Cardiac muscle cell (in vitro differentiated cells and primary cell): ENCODE results near the gene FLNA. TPM values are rescaled to one million over a fixed set of nuclear protein-coding genes. Genes with fewer than 3 reads are reported as not detected.
"Not testable (repeated sequence)": the region's sequence is repeated elsewhere in the genome, so short reads cannot be mapped to it uniquely, and the experiment has no call there.

ENCODE experiments used
- DNase-seq, 2 donors: peaks; one replicate each; pipeline versions ENCODE4 v3.0.0 to v3.0.0-alpha.2; 2010 to 2017; ENCODE audit warnings: low read depth in 1 of 2, low spot score in 1 of 2
- H3K27ac ChIP-seq: fragments of 200-600 bp; sonication (generic); 2 replicates; pipeline ENCODE4 v1.5.1; 2016
- H3K27me3 ChIP-seq: fragments of 200-600 bp; sonication (generic); 2 replicates; pipeline ENCODE4 v1.6.0; 2016; ENCODE audit warnings: control low read depth
- H3K36me3 ChIP-seq: fragments of 200-600 bp; sonication (generic); 2 replicates; pipeline ENCODE4 v1.5.1; 2016; ENCODE audit warnings: control low read depth
- H3K4me1 ChIP-seq: fragments of 200-600 bp; sonication (generic); 2 replicates; pipeline ENCODE4 v1.8.1; 2017; ENCODE audit warnings: low read depth, mild to moderate bottlenecking, mixed run types
- H3K4me3 ChIP-seq: fragments of 200-600 bp; sonication (generic); 2 replicates; pipeline ENCODE4 v1.5.1; 2016; ENCODE audit warnings: mild to moderate bottlenecking
- H3K9me3 ChIP-seq: fragments of 200-600 bp; sonication (generic); 2 replicates; pipeline ENCODE4 v1.5.1; 2017; ENCODE audit warnings: low read depth, mild to moderate bottlenecking, control low read depth
- polyA plus RNA-seq: library from polyadenylated mRNA; unstranded; fragments of >200 nt; fragmentation: Nextera tagmentation; extraction: Ambion mirVana; gene quantifications from 2 replicates; pipeline ENCODE4 v1.2.1, GENCODE V29; 2016
- total RNA-seq: library from RNA; depleted of rRNA; stranded (reverse); fragments of >200 nt; gene quantifications from 2 replicates; pipeline ENCODE4 v1.2.3, GENCODE V29; 2016
- TF ChIP-seq, protein P1 (sequence below): IDR thresholded peaks from 2 replicates; pipeline ENCODE4 v1.5.1; 2012; ENCODE audit warnings: low read depth, mild to moderate bottlenecking, low read length

Gene FLNA
- total and polyA plus RNA-seq, 2 experiments from 2014 or later: 341 to 447 TPM

DNA sequence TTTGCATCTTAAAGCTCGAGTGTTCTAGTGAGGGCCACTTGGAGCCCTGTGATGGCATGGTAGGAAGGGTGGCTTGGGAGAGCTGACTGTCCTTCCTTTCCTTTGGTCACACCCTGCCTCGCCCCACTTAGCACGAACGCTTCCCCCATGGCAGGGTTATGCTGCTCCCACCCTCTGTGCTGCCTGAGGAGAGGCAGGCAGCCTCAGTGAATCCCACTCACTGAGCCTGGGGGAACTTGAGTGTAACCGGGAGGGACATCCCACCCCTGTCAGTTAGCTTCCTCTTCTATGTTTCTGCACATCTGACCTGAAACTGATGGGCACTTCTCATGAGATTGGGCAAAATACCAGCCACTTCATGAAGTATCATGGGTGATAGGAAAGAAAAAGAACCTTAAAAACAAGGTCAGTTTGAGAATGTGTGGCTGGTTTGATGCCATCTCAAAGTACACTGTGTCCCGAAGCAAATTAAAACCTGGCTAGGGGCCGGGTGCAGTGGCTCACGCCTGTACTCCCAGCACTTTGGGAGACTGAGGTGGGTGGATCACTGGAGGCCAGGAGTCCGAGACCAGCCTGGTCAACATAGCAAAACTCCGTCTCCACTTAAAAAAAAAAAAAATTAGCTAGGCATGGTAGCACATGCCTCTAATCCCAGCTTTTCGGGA, 68.8 kb downstream of the FLNA start:
- Histone ChIP-seq H3K36me3 (no peaks in the 10 kb centered on the region), H3K4me1 (no peaks in the 10 kb centered on the region), H3K27me3 (no peaks in the 10 kb centered on the region), H3K9me3 (no peaks in the 10 kb centered on the region), H3K27ac (no peak overlapping the region), H3K4me3 (no peak overlapping the region)
- TF ChIP-seq, protein P1, sequence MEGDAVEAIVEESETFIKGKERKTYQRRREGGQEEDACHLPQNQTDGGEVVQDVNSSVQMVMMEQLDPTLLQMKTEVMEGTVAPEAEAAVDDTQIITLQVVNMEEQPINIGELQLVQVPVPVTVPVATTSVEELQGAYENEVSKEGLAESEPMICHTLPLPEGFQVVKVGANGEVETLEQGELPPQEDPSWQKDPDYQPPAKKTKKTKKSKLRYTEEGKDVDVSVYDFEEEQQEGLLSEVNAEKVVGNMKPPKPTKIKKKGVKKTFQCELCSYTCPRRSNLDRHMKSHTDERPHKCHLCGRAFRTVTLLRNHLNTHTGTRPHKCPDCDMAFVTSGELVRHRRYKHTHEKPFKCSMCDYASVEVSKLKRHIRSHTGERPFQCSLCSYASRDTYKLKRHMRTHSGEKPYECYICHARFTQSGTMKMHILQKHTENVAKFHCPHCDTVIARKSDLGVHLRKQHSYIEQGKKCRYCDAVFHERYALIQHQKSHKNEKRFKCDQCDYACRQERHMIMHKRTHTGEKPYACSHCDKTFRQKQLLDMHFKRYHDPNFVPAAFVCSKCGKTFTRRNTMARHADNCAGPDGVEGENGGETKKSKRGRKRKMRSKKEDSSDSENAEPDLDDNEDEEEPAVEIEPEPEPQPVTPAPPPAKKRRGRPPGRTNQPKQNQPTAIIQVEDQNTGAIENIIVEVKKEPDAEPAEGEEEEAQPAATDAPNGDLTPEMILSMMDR: no peak
- DNase-seq: no peak

DNA sequence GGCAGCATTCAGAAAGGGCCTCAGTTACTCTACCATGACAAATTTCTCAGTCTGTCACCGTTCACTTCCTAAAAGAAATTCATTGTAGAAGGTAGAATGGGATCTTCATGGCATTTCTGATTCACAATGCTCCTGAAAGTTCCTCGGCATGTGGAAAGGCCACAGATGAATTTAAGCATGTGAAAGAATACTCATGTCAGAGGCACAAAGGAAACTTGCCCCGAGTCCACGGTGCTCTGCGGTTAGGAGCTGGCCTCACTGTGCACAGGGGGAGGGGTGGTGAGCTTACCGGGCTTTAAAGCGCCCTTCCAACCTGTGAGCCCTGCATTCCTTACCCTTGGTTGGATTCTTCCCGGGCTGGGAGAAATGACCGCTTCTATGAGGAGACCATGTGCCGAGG, 69.6 kb downstream of the FLNA start:
- Histone ChIP-seq H3K4me1 (no peaks in the 10 kb centered on the region), H3K27me3 (no peaks in the 10 kb centered on the region), H3K4me3 (no peak overlapping the region), H3K9me3 (no peaks in the 10 kb centered on the region), H3K27ac (no peak overlapping the region), H3K36me3 (no peaks in the 10 kb centered on the region)
- DNase-seq: no peak
- TF ChIP-seq, protein P1: no peak

DNA sequence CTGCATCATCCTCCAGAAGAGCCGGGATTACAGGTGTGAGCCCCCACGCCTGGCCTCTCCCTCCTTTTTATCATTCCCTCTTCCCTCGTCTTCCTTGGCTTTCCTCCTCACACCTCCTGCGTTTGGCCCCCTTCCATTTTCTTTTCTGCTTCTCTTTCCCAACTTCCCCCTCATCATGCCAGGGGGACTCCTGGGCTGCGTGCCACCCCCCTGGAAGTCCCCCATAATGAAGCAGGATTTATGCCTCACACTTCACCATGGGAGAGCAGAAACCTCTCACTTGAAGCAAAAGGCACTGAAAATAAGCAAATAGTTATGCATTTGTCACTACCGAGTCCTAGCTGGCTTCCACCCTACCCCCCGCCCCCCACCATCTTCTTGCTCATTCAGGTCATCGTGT, 71.0 kb downstream of the FLNA start:
- no peak overlapping the region for H3K27ac ChIP-seq
- no peaks in the 10 kb centered on the region for H3K27me3 ChIP-seq
- no peak overlapping the region for H3K4me3 ChIP-seq
- H3K4me1 ChIP-seq: no peaks in the 10 kb centered on the region
- TF ChIP-seq, protein P1: no peak
- DNase-seq: no peak
- no peaks in the 10 kb centered on the region for H3K36me3 ChIP-seq
- H3K9me3 ChIP-seq: no peaks in the 10 kb centered on the region

DNA sequence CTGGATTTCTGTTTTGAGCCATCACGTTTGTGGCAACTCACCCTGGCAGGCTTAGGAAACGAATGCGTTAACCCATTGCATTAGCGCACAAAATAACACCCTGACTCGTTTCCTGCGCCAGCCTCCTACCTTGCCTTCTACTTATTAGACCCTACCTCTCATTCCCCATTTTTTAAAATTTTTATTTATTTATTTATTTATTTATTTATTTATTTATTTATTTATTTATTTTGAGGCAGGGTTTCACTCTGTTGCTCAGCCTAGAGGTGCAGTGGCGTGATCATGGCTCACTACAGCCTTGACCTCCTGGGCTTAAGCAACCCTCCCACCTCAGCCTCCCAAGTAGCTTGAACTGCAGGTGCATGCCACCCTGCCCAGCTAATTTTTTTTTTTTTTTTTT, 71.4 kb downstream of the FLNA start:
- not testable (repeated sequence) for H3K27ac ChIP-seq, DNase-seq, H3K4me1 ChIP-seq, H3K27me3 ChIP-seq, H3K4me3 ChIP-seq, H3K36me3 ChIP-seq, H3K9me3 ChIP-seq

DNA sequence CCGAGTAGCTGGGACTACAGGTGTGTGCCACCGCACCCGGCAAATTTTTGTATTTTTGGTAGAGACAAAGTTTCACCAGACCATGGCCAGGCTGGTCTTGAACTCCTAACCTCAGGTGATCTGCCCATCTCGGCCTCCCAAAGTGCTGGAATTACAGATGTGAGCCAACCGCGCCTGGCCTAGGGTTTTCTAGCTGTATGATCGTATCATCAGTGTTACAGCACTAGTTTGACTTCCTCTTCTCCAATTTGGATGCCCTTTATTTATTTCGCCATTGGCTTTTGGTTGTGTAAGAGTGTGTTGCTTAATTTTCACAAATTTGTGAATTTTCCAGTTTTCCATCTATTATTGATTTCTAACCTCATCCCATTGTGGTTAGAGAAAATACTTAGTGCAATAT, 73.6 kb downstream of the FLNA start:
- no peaks in the 10 kb centered on the region for H3K4me1 ChIP-seq
- no peak overlapping the region for H3K27ac ChIP-seq
- TF ChIP-seq, protein P1: no peak
- no peaks in the 10 kb centered on the region for H3K27me3 ChIP-seq
- DNase-seq: no peak
- H3K9me3 ChIP-seq: no peaks in the 10 kb centered on the region
- H3K4me3 ChIP-seq: no peak overlapping the region
- no peaks in the 10 kb centered on the region for H3K36me3 ChIP-seq

Other genes starting within 250 kb of the FLNA start
- not detected in 2 replicates for gene OPN1LW, start 230.4 kb downstream of the FLNA start, total RNA-seq
- not detected in 2 replicates for gene OPN1LW, start 230.4 kb downstream of the FLNA start, polyA plus RNA-seq
- gene OPN1MW, start 192.0 kb downstream of the FLNA start, total RNA-seq: not detected in 2 replicates
- not detected in 2 replicates for gene OPN1MW, start 192.0 kb downstream of the FLNA start, polyA plus RNA-seq
- gene OPN1MW2, start 154.9 kb downstream of the FLNA start, total RNA-seq: not detected in 2 replicates
- not detected in 2 replicates for gene OPN1MW2, start 154.9 kb downstream of the FLNA start, polyA plus RNA-seq
- gene OPN1MW3, start 117.1 kb downstream of the FLNA start, total RNA-seq: not detected in 2 replicates
- gene OPN1MW3, start 117.1 kb downstream of the FLNA start, polyA plus RNA-seq: not detected in 2 replicates
- not detected in 2 replicates for gene TEX28, start 79.5 kb downstream of the FLNA start, total RNA-seq
- gene TEX28, start 79.5 kb downstream of the FLNA start, polyA plus RNA-seq: not detected in 2 replicates
- not detected in 2 replicates for gene TKTL1, start 78.8 kb downstream of the FLNA start, total RNA-seq
- not detected in 2 replicates for gene TKTL1, start 78.8 kb downstream of the FLNA start, polyA plus RNA-seq
- gene EMD, start 4.7 kb upstream of the FLNA start, total RNA-seq: 56.9 and 66.2 TPM in 2 replicates
- gene EMD, start 4.7 kb upstream of the FLNA start, polyA plus RNA-seq: 77.7 and 91.2 TPM in 2 replicates
- gene RPL10, start 23.7 kb upstream of the FLNA start, total RNA-seq: 2,299 and 4,006 TPM in 2 replicates
- gene RPL10, start 23.7 kb upstream of the FLNA start, polyA plus RNA-seq: 1,000 and 1,150 TPM in 2 replicates
- gene DNASE1L1, start 34.6 kb upstream of the FLNA start, total RNA-seq: 34.3 and 40.4 TPM in 2 replicates
- gene DNASE1L1, start 34.6 kb upstream of the FLNA start, polyA plus RNA-seq: 24.8 and 26.1 TPM in 2 replicates
- gene TAFAZZIN, start 36.9 kb upstream of the FLNA start, total RNA-seq: 37.4 and 52.1 TPM in 2 replicates
- 59.7 and 65.0 TPM in 2 replicates for gene TAFAZZIN, start 36.9 kb upstream of the FLNA start, polyA plus RNA-seq
- 52.4 and 71.8 TPM in 2 replicates for gene ATP6AP1, start 54.0 kb upstream of the FLNA start, total RNA-seq
- gene ATP6AP1, start 54.0 kb upstream of the FLNA start, polyA plus RNA-seq: 132 and 155 TPM in 2 replicates
- 159 and 190 TPM in 2 replicates for gene GDI1, start 62.5 kb upstream of the FLNA start, total RNA-seq
- 131 and 144 TPM in 2 replicates for gene GDI1, start 62.5 kb upstream of the FLNA start, polyA plus RNA-seq
- gene FAM50A, start 69.5 kb upstream of the FLNA start, total RNA-seq: 81.8 and 86.1 TPM in 2 replicates
- gene FAM50A, start 69.5 kb upstream of the FLNA start, polyA plus RNA-seq: 133 and 147 TPM in 2 replicates
- gene PLXNA3, start 83.6 kb upstream of the FLNA start, total RNA-seq: 13.6 and 13.7 TPM in 2 replicates
- 23.3 and 27.4 TPM in 2 replicates for gene PLXNA3, start 83.6 kb upstream of the FLNA start, polyA plus RNA-seq
- 71.2 and 82.7 TPM in 2 replicates for gene LAGE3, start 104.6 kb upstream of the FLNA start, total RNA-seq
- gene LAGE3, start 104.6 kb upstream of the FLNA start, polyA plus RNA-seq: 63.5 and 71.4 TPM in 2 replicates
- gene UBL4A, start 112.0 kb upstream of the FLNA start, total RNA-seq: 65.2 and 103 TPM in 2 replicates
- gene UBL4A, start 112.0 kb upstream of the FLNA start, polyA plus RNA-seq: 53.4 and 60.7 TPM in 2 replicates
- gene SLC10A3, start 116.0 kb upstream of the FLNA start, total RNA-seq: 31.1 and 47.3 TPM in 2 replicates
- 25.9 and 29.9 TPM in 2 replicates for gene SLC10A3, start 116.0 kb upstream of the FLNA start, polyA plus RNA-seq
- 121 and 140 TPM in 2 replicates for gene FAM3A, start 141.6 kb upstream of the FLNA start, total RNA-seq
- gene FAM3A, start 141.6 kb upstream of the FLNA start, polyA plus RNA-seq: 112 and 136 TPM in 2 replicates
- 30.7 and 36.0 TPM in 2 replicates for gene G6PD, start 172.2 kb upstream of the FLNA start, total RNA-seq
- gene G6PD, start 172.2 kb upstream of the FLNA start, polyA plus RNA-seq: 7.7 and 9.9 TPM in 2 replicates
- 15.1 and 18.7 TPM in 2 replicates for gene IKBKG, start 173.0 kb upstream of the FLNA start, total RNA-seq
- 13.6 and 23.5 TPM in 2 replicates for gene IKBKG, start 173.0 kb upstream of the FLNA start, polyA plus RNA-seq
- not detected in 2 replicates for gene CTAG1A, start 210.5 kb upstream of the FLNA start, total RNA-seq
- gene CTAG1A, start 210.5 kb upstream of the FLNA start, polyA plus RNA-seq: not detected in 2 replicates
- not detected in 2 replicates for gene CTAG1B, start 244.6 kb upstream of the FLNA start, total RNA-seq
- gene CTAG1B, start 244.6 kb upstream of the FLNA start, polyA plus RNA-seq: not detected in 2 replicates